Measurements from ENCODE around the gene SLC39A12.

DNA sequence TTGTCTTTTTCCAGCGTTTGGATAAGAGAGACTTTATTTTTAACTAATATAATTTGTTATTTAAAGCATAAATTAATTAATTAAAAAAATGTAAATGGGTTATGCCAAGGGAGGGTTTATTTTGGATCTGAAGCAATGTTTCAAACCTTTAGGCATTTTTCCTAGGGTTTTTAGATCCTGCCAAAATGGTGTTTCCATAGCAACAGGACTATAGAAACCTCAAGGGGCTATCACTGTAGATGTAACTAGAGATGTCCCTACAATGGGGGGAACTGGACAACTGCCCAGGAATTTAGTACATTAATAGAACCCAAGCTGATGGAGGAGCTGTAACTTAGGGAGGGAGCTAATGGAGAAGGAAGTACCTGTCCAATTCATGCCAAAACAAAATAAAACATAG is 57.3 kb downstream of the SLC39A12 start:
- TF ChIP-seq, protein P1, sequence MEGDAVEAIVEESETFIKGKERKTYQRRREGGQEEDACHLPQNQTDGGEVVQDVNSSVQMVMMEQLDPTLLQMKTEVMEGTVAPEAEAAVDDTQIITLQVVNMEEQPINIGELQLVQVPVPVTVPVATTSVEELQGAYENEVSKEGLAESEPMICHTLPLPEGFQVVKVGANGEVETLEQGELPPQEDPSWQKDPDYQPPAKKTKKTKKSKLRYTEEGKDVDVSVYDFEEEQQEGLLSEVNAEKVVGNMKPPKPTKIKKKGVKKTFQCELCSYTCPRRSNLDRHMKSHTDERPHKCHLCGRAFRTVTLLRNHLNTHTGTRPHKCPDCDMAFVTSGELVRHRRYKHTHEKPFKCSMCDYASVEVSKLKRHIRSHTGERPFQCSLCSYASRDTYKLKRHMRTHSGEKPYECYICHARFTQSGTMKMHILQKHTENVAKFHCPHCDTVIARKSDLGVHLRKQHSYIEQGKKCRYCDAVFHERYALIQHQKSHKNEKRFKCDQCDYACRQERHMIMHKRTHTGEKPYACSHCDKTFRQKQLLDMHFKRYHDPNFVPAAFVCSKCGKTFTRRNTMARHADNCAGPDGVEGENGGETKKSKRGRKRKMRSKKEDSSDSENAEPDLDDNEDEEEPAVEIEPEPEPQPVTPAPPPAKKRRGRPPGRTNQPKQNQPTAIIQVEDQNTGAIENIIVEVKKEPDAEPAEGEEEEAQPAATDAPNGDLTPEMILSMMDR (IDR thresholded peaks at IDR 0.05): no peak
- no peak for TF ChIP-seq POLR2A (IDR thresholded peaks at IDR 0.05)
